Epithelial cell of prostate (primary cell): ENCODE data around the gene UTY.
A peak's percentile ranks its signal among the peaks of the same experiment; 100 is the strongest.

ENCODE experiments used
- DNase-seq: peaks from one replicate; pipeline ENCODE4 v3.0.0-alpha.2; 2011; ENCODE audit warnings: low read depth, low spot score
- H3K27ac ChIP-seq: fragments of 450-650 bp; 2 replicates; pipeline ENCODE4 v1.5.1; 2017; ENCODE audit warnings: mild to moderate bottlenecking

UTY gene

GRCh38 chrY:13416869-13417661 lies 62.8 kb downstream of the UTY start:
- H3K27ac ChIP-seq: no peak overlapping the region
- no peak for DNase-seq

- DNase-seq: peak; percentile 29
- H3K27ac ChIP-seq: no peak overlapping the region
Measured at GRCh38 chrY:13415556-13415955, 64.3 kb downstream of the UTY start.

- no peak for DNase-seq
- H3K27ac ChIP-seq: no peak overlapping the region
Measured at GRCh38 chrY:13398876-13399275, 81.0 kb downstream of the UTY start.

- no peak overlapping the region for H3K27ac ChIP-seq
- no peak for DNase-seq
Measured at GRCh38 chrY:13381110-13381683, 98.6 kb downstream of the UTY start.

- no peak overlapping the region for H3K27ac ChIP-seq
- no peak for DNase-seq
Measured at GRCh38 chrY:13370868-13371800, 108.7 kb downstream of the UTY start.

GRCh38 chrY:13370245-13370644 lies 109.6 kb downstream of the UTY start:
- H3K27ac ChIP-seq: no peak overlapping the region
- DNase-seq: no peak

GRCh38 chrY:13368513-13368845 lies 111.4 kb downstream of the UTY start:
- no peak for DNase-seq
- no peak overlapping the region for H3K27ac ChIP-seq

- H3K27ac ChIP-seq: peak overlapping the region; percentile 87
- no peak for DNase-seq
Measured at GRCh38 chrY:13363641-13364040, 116.2 kb downstream of the UTY start.

- DNase-seq: no peak
- H3K27ac ChIP-seq: peak overlapping the region; percentile 87
Measured at GRCh38 chrY:13362662-13363061, 117.2 kb downstream of the UTY start.

- peak overlapping the region; percentile 87 for H3K27ac ChIP-seq
- DNase-seq: peak; percentile 40
Measured at GRCh38 chrY:13361656-13362636, 117.9 kb downstream of the UTY start.

- peak; percentile 20 for DNase-seq
- peak overlapping the region; percentile 51 for H3K27ac ChIP-seq
Measured at GRCh38 chrY:13351443-13351842, 128.4 kb downstream of the UTY start.

- no peak for DNase-seq
- no peak overlapping the region for H3K27ac ChIP-seq
Measured at GRCh38 chrY:13347106-13347505, 132.7 kb downstream of the UTY start.

- DNase-seq: no peak
- no peak overlapping the region for H3K27ac ChIP-seq
Measured at GRCh38 chrY:13345549-13345948, 134.3 kb downstream of the UTY start.

GRCh38 chrY:13343307-13343946 lies 136.4 kb downstream of the UTY start:
- no peak overlapping the region for H3K27ac ChIP-seq
- DNase-seq: no peak

- H3K27ac ChIP-seq: no peak overlapping the region
- DNase-seq: no peak
Measured at GRCh38 chrY:13339939-13340338, 139.9 kb downstream of the UTY start.

- DNase-seq: no peak
- H3K27ac ChIP-seq: no peak overlapping the region
Measured at GRCh38 chrY:13339381-13339780, 140.5 kb downstream of the UTY start.

GRCh38 chrY:13338711-13339110 lies 141.1 kb downstream of the UTY start:
- DNase-seq: no peak
- no peak overlapping the region for H3K27ac ChIP-seq

GRCh38 chrY:13337934-13338333 lies 141.9 kb downstream of the UTY start:
- no peak for DNase-seq
- no peak overlapping the region for H3K27ac ChIP-seq

- no peak overlapping the region for H3K27ac ChIP-seq
- no peak for DNase-seq
Measured at GRCh38 chrY:13333791-13334190, 146.0 kb downstream of the UTY start.
